ENCODE data around the gene C11orf87. TPM values are rescaled to one million over a fixed set of nuclear protein-coding genes. Genes with fewer than 3 reads are reported as not detected.

C11orf87 gene
- total RNA-seq, 2 experiments from 2014 or later: not detected

- TF ChIP-seq CTCF (IDR thresholded peaks at IDR 0.05): no peak
- H3K27ac Mint-ChIP-seq: no peak overlapping the region
- no peak overlapping the region for H3K4me3 Mint-ChIP-seq
- H3K4me1 Mint-ChIP-seq (ENCODE audit: low read depth): no peaks in the 10 kb centered on the region
- DNase-seq (no peak), ATAC-seq (ENCODE audit: poor library complexity) (no peak)
- Histone ChIP-seq H3K27ac (ENCODE audit: low read depth in 1 of 2, low read length in 2 of 2) (no peak overlapping the region), H3K9me3 (ENCODE audit: control insufficient read depth in 1 of 2, insufficient read depth in 1 of 2, low read length in 2 of 2) (peaks cover 0 to 4% of the 10 kb centered on the region in 2 experiments), H3K36me3 (ENCODE audit: insufficient read depth, low read length) (no peaks in the 10 kb centered on the region), H3K4me1 (ENCODE audit: insufficient read depth, low read length) (no peaks in the 10 kb centered on the region), H3K27me3 (ENCODE audit: control insufficient read depth in 1 of 2, insufficient read depth in 2 of 2, low read length in 2 of 2) (no peaks in the 10 kb centered on the region), H3K4me3 (ENCODE audit: low read length) (no peak overlapping the region)
- no peaks in the 10 kb centered on the region for H3K27me3 Mint-ChIP-seq
- CTCF ChIA-PET: no interaction called here
- POLR2A ChIA-PET: no interaction called here
- no peaks in the 10 kb centered on the region for H3K36me3 Mint-ChIP-seq (ENCODE audit: low read depth)
- peaks cover 11% of the 10 kb centered on the region for H3K9me3 Mint-ChIP-seq
- intact Hi-C loops (cut with DNase I, micrococcal nuclease): no loop called here
Measured at GRCh38 chr11:109401545-109401944, 20.4 kb upstream of the C11orf87 start.

- intact Hi-C loops (cut with DNase I, micrococcal nuclease): no loop called here
- DNase-seq (no peak), ATAC-seq (ENCODE audit: poor library complexity) (no peak)
- Mint-ChIP-seq H3K27ac (no peak overlapping the region), H3K9me3 (peaks cover 4% of the 10 kb centered on the region), H3K27me3 (no peaks in the 10 kb centered on the region), H3K4me1 (ENCODE audit: low read depth) (no peaks in the 10 kb centered on the region), H3K36me3 (ENCODE audit: low read depth) (no peaks in the 10 kb centered on the region), H3K4me3 (no peak overlapping the region)
- ChIA-PET POLR2A (no interaction called here), CTCF (no interaction called here)
- Histone ChIP-seq H3K27ac (ENCODE audit: low read depth in 1 of 2, low read length in 2 of 2) (no peak overlapping the region), H3K36me3 (ENCODE audit: insufficient read depth, low read length) (no peaks in the 10 kb centered on the region), H3K4me3 (ENCODE audit: low read length) (no peak overlapping the region), H3K9me3 (ENCODE audit: control insufficient read depth in 1 of 2, insufficient read depth in 1 of 2, low read length in 2 of 2) (peaks cover 0 to 7% of the 10 kb centered on the region in 2 experiments), H3K4me1 (ENCODE audit: insufficient read depth, low read length) (no peaks in the 10 kb centered on the region), H3K27me3 (ENCODE audit: control insufficient read depth in 1 of 2, insufficient read depth in 2 of 2, low read length in 2 of 2) (no peaks in the 10 kb centered on the region)
- TF ChIP-seq CTCF (IDR thresholded peaks at IDR 0.05): no peak
Measured at GRCh38 chr11:109405671-109406070, 16.3 kb upstream of the C11orf87 start.

GRCh38 chr11:109416601-109417000 is 5.4 kb upstream of the C11orf87 start:
- peaks cover 15% of the 10 kb centered on the region for H3K27me3 Mint-ChIP-seq
- Histone ChIP-seq H3K36me3 (ENCODE audit: insufficient read depth, low read length) (no peaks in the 10 kb centered on the region), H3K9me3 (ENCODE audit: control insufficient read depth in 1 of 2, insufficient read depth in 1 of 2, low read length in 2 of 2) (peaks cover 0 to 4% of the 10 kb centered on the region in 2 experiments), H3K27me3 (ENCODE audit: control insufficient read depth in 1 of 2, insufficient read depth in 2 of 2, low read length in 2 of 2) (peaks cover 4 to 8% of the 10 kb centered on the region in 2 experiments), H3K27ac (ENCODE audit: low read depth in 1 of 2, low read length in 2 of 2) (no peak overlapping the region), H3K4me1 (ENCODE audit: insufficient read depth, low read length) (no peaks in the 10 kb centered on the region), H3K4me3 (ENCODE audit: low read length) (no peak overlapping the region)
- no peak for TF ChIP-seq CTCF (IDR thresholded peaks at IDR 0.05)
- intact Hi-C loops (cut with DNase I, micrococcal nuclease): no loop called here
- no peak overlapping the region for H3K27ac Mint-ChIP-seq
- no peaks in the 10 kb centered on the region for H3K36me3 Mint-ChIP-seq (ENCODE audit: low read depth)
- peaks cover 5% of the 10 kb centered on the region for H3K9me3 Mint-ChIP-seq
- POLR2A ChIA-PET: no interaction called here
- H3K4me3 Mint-ChIP-seq: no peak overlapping the region
- ATAC-seq (ENCODE audit: poor library complexity) (no peak), DNase-seq (no peak)
- CTCF ChIA-PET: no interaction called here
- H3K4me1 Mint-ChIP-seq (ENCODE audit: low read depth): no peaks in the 10 kb centered on the region
